Right atrium auricular region (tissue), 2 donors: ENCODE results near the gene WDFY3. TPM values are rescaled to one million over a fixed set of nuclear protein-coding genes. Genes with fewer than 3 reads are reported as not detected.
"Not testable (repeated sequence)": the region's sequence is repeated elsewhere in the genome, so short reads cannot be mapped to it uniquely, and the experiment has no call there.

Experiments
- DNase-seq: peaks from one replicate; pipeline ENCODE4 v3.0.0-alpha.2; 2019; ENCODE audit warnings: low spot score
- H3K27ac ChIP-seq, 2 donors: fragments of 200-600 bp; sonication (generic); 1 replicate in 1 of 2; 2 replicates in 1 of 2; pipeline ENCODE4 v1.5.1; 2016 to 2019
- H3K27me3 ChIP-seq, 2 donors: fragments of 200-600 bp; sonication (generic); one replicate each; pipeline versions ENCODE4 v1.5.1 to v1.6.0; 2017 to 2019
- H3K36me3 ChIP-seq: fragments of 200-600 bp; sonication (generic); one replicate; pipeline ENCODE4 v1.5.1; 2016
- H3K4me1 ChIP-seq, 2 donors: fragments of 200-600 bp; sonication (generic); one replicate each; pipeline versions ENCODE4 v1.5.1 to v1.6.0; 2017 to 2019
- H3K4me3 ChIP-seq, 2 donors: fragments of 200-600 bp; sonication (generic); 1 replicate in 1 of 2; 2 replicates in 1 of 2; pipeline ENCODE4 v1.5.1; 2017 to 2019; ENCODE audit warnings: mild to moderate bottlenecking in 1 of 2, moderate library complexity in 1 of 2
- H3K9me3 ChIP-seq, 2 donors: fragments of 200-600 bp; sonication (generic); one replicate each; pipeline ENCODE4 v1.5.1; 2019
- CTCF ChIP-seq, 2 donors: fragments of 200-600 bp; sonication (generic); IDR thresholded peaks; one replicate each; pipeline ENCODE4 v1.5.1; 2019; ENCODE audit warnings: antibody characterized with exemption in 2 of 2
- total RNA-seq, 2 donors: library from RNA; depleted of rRNA; stranded (reverse); fragments of >200 nt; gene quantifications; one replicate each; pipeline ENCODE4 v1.1.0, GENCODE V29; 2016

Gene WDFY3
- total RNA-seq, 2 donors from 2014 or later = 27.6 to 40.0 TPM

DNA sequence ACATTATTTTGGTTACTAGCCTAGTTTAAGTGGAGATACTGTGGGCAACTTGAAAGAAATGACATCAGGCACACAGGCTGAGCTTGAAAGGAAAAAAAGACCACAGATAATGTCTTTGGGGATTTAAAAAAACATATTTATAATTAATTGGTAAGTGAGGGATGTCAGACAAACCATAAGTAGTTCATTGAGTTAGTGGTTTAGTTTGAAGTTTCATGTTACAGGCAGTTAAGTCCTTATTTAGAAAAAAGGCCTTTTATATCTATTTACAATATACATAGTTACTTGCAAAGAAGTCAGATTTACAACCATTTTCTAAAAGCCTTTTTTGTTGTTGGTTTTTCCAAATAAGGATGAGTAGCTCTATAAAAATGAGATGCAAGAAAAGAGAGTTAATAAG lies 294.3 kb downstream of the WDFY3 start:
- Histone ChIP-seq H3K4me1 (peaks cover 0 to 4% of the 10 kb centered on the region in 2 donors), H3K9me3 (no peaks in the 10 kb centered on the region), H3K36me3 (peaks cover 50% of the 10 kb centered on the region), H3K27me3 (no peaks in the 10 kb centered on the region), H3K27ac (no peak overlapping the region), H3K4me3 (no peak overlapping the region)
- no peak for TF ChIP-seq CTCF (IDR thresholded peaks at IDR 0.05)
- DNase-seq = no peak

- no peak for DNase-seq
- Histone ChIP-seq H3K4me3 (no peak overlapping the region), H3K4me1 (no peaks in the 10 kb centered on the region), H3K36me3 (peaks cover 41% of the 10 kb centered on the region), H3K9me3 (no peaks in the 10 kb centered on the region), H3K27me3 (no peaks in the 10 kb centered on the region), H3K27ac (no peak overlapping the region)
- TF ChIP-seq CTCF (IDR thresholded peaks at IDR 0.05) = no peak
These were observed 297.3 kb downstream of the WDFY3 start for GRCh38 chr4:84669201-84669600.

- no peak overlapping the region for H3K27ac ChIP-seq
- no peak for TF ChIP-seq CTCF (IDR thresholded peaks at IDR 0.05)
- no peak overlapping the region for H3K4me3 ChIP-seq
- no peaks in the 10 kb centered on the region for H3K9me3 ChIP-seq
- no peaks in the 10 kb centered on the region for H3K27me3 ChIP-seq
- H3K4me1 ChIP-seq = no peaks in the 10 kb centered on the region
- DNase-seq = no peak
- H3K36me3 ChIP-seq = peaks cover 26% of the 10 kb centered on the region
These were observed 300.1 kb downstream of the WDFY3 start for GRCh38 chr4:84666439-84666838.

- H3K27ac ChIP-seq, DNase-seq, H3K27me3 ChIP-seq, H3K4me1 ChIP-seq, H3K9me3 ChIP-seq, H3K4me3 ChIP-seq: not testable (repeated sequence)
- H3K36me3 ChIP-seq = peaks cover 26% of the 10 kb centered on the region
These were observed 301.7 kb downstream of the WDFY3 start for GRCh38 chr4:84664767-84665166.

GRCh38 chr4:84661191-84661939 lies 305.1 kb downstream of the WDFY3 start:
- Histone ChIP-seq H3K4me3 (no peak overlapping the region), H3K27me3 (no peaks in the 10 kb centered on the region), H3K9me3 (no peaks in the 10 kb centered on the region), H3K27ac (no peak overlapping the region), H3K4me1 (no peaks in the 10 kb centered on the region), H3K36me3 (peaks cover 7% of the 10 kb centered on the region)
- DNase-seq = no peak
- TF ChIP-seq CTCF (IDR thresholded peaks at IDR 0.05) = no peak

- H3K4me1 ChIP-seq = no peaks in the 10 kb centered on the region
- DNase-seq = no peak
- H3K27me3 ChIP-seq = no peaks in the 10 kb centered on the region
- H3K27ac ChIP-seq = no peak overlapping the region
- no peak for TF ChIP-seq CTCF (IDR thresholded peaks at IDR 0.05)
- no peak overlapping the region for H3K4me3 ChIP-seq
- no peaks in the 10 kb centered on the region for H3K9me3 ChIP-seq
- no peaks in the 10 kb centered on the region for H3K36me3 ChIP-seq
These were observed 305.9 kb downstream of the WDFY3 start for GRCh38 chr4:84660606-84661005.
